C4-2B (cell line): Measurements from ENCODE around the gene GTF2A1L.
A peak's percentile ranks its signal among the peaks of the same experiment; 100 is the strongest.
"Not testable (repeated sequence)": the region's sequence is repeated elsewhere in the genome, so short reads cannot be mapped to it uniquely, and the experiment has no call there.

Experiments
- H3K27ac ChIP-seq: fragments of 450-650 bp; 2 replicates; pipeline ENCODE4 v1.5.1; 2017
- CTCF ChIP-seq: fragments of 450-650 bp; conservative IDR thresholded peaks from 2 replicates; pipeline ENCODE4 v1.5.1; 2017; ENCODE audit warnings: mild to moderate bottlenecking
- ZFX ChIP-seq: fragments of 450-650 bp; IDR thresholded peaks from 2 replicates; pipeline ENCODE4 v1.6.1; 2017

The GTF2A1L gene

DNA sequence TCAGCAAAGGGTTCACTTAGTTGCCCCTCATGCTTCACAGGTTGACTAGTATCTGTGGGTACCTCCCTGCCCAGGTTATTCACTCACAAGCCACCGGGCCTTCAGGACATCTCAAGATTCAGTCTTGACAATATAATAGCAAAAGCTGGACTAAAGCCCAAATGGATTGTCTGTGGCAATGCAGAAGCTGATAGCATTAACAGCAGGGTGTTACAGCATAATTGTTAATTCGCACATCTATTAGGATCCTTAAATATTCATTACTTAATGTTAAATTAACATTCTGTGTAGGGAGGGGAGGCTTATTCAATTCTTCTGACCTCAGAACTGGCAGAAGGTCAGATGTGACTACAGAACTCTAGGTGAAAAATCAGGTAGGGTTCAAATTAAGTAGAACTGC is 20.2 kb upstream of the GTF2A1L start:
- TF ChIP-seq ZFX, result no peak
- TF ChIP-seq CTCF, result no peak

GRCh38 chr2:48600204-48600813 is 17.3 kb upstream of the GTF2A1L start:
- TF ChIP-seq CTCF (peak; percentile 73), ZFX (no peak)
- no peak overlapping the region for H3K27ac ChIP-seq

More for the DNA sequence above, 20.2 kb upstream of the GTF2A1L start:
- H3K27ac ChIP-seq, result no peak overlapping the region

- no peak for TF ChIP-seq CTCF
- no peak for TF ChIP-seq ZFX
- H3K27ac ChIP-seq, result no peak overlapping the region
Measured at GRCh38 chr2:48600917-48601316, 16.7 kb upstream of the GTF2A1L start.

- no peak overlapping the region for H3K27ac ChIP-seq
- TF ChIP-seq CTCF, result peak; percentile 33
- TF ChIP-seq ZFX, result no peak
Measured at GRCh38 chr2:48601349-48601748, 16.3 kb upstream of the GTF2A1L start.

GRCh38 chr2:48605482-48606175 is 12.0 kb upstream of the GTF2A1L start:
- no peak overlapping the region for H3K27ac ChIP-seq
- TF ChIP-seq CTCF, result no peak
- TF ChIP-seq ZFX, result no peak

DNA sequence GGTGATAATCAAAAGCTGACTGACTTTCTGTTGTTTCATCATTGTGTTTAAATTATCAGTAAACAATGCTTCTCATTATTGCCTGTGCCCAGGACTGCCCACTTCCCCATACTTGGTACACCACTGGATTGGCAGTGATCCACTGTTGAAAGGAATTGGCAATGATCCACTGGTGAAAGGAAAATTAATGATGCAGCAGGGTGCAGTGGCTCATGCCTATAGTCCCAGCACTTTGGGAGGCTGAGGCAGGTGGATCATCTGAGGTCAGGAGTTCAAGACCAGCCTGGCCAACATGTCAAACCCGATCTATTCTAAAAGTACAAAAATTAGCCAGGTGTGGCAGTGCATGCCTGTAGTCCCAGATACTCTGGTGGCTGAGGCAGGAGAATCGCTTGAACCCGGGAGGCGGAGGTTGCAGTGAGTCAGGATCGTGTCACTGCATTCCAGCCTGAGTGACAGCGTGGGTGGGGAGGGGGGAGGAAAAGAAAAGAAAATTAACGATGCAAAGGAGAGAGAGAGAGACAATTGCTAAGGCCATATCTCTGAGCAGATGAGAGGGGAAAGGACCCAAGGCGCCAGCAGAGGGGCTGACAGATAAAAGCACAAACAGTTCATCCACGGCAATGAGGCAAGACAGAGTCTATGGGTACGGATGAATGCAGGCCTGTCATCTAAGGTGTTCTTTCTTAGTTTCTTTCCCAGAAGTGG is 10.2 kb upstream of the GTF2A1L start:
- TF ChIP-seq ZFX (no peak), CTCF (no peak)

GRCh38 chr2:48613211-48613610 is 4.4 kb upstream of the GTF2A1L start:
- no peak overlapping the region for H3K27ac ChIP-seq
- TF ChIP-seq ZFX, result no peak
- TF ChIP-seq CTCF, result no peak

More for the DNA sequence above, 10.2 kb upstream of the GTF2A1L start:
- no peak overlapping the region for H3K27ac ChIP-seq

- H3K27ac ChIP-seq, result not testable (repeated sequence)
Measured at GRCh38 chr2:48614581-48614980, 3.1 kb upstream of the GTF2A1L start.
